ENCODE measurements around the gene SEC63.
"Not testable (repeated sequence)": the region's sequence is repeated elsewhere in the genome, so short reads cannot be mapped to it uniquely, and the experiment has no call there.

Gene SEC63

GRCh38 chr6:107864226-107865127 lies 93.5 kb downstream of the SEC63 start:
- DNase-seq, result no peak

DNA sequence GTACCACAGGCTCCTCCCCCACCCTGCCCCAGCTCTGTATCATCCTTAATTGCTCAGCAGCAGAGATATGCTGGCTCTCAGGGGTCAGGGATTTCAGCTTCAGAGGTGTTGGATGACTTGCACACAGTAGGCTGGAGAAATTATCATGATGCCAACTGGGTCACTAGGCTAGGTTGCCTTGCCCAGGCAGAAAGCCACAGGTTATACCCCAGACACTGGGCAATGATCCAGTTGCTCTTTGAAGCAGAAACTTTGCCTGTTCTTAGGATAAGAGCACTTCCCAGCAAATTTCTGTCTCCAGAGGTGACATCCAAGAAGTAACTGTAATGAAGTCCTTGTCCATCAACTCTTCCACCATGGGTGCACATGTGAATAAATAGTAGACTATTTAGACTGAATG lies 95.6 kb downstream of the SEC63 start:
- DNase-seq, result no peak

GRCh38 chr6:107860963-107861362 lies 97.0 kb downstream of the SEC63 start:
- DNase-seq, result not testable (repeated sequence)

DNA sequence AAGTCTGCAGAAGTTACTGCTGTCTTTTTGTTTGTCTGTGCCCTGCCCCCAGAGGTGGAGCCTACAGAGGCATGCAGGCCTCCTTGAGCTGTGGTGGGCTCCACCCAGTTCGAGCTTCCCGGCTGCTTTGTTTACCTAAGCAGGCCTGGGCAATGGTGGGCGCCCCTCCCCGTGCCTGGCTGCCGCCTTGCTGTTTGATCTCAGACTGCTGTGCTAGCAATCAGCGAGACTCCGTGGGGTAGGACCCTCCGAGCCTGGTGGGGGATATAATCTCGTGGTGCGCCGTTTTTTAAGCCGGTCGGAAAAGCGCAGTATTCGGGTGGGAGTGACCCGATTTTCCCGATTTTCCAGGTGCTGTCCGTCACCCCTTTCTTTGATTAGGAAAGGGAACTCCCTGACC lies 97.9 kb downstream of the SEC63 start:
- not testable (repeated sequence) for DNase-seq

GRCh38 chr6:107853230-107853629 lies 104.8 kb downstream of the SEC63 start:
- no peak for DNase-seq

- DNase-seq, result no peak
Measured at GRCh38 chr6:107849325-107849724, 108.7 kb downstream of the SEC63 start.

DNA sequence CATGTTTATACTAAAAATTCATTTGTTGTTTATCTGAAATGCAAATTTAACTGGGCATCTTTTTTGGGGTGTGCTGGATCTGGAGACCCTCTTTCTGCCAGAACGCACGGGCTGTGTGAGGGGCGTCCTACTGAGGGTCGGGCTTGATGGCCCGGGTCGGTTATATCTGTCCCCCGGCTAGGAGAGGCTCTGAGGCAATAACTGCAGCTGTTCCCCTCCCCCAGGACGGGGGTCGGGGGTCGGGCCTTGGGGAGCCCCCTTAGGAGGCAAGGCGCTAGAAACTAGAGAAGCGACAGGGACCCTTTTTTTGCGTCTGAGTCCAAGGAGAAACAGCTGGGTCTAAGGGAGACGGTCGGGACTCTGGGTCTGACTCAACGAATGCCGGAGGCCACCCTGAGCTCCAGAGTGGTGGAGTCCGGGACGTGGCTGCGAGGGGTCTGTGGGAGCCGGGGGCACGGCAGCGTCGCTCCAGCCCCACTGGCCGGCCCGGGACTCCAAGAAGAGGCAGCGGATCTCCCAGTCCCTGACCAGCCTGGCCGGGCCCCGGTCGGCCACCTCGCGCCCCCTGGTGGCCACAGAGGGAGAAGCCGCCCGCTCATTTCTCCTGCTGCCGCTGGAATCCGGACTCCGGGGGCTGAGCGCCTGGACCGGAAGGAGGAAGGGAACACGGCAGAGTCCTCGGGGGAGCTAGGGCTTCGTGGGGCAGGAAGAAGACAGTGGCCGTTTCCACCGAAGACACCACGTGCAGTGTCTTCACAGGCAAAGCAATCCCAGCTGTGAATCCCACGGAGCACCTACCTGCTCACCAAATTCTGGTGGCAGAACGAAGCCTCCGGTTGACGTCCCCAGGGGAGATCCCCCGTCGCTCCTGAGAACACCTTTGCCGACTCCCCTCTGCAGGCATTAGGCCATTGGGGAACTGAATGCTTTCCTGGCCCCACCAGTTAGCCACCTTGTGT lies 109.9 kb downstream of the SEC63 start:
- peak in 50 of 51 donors; percentile 12 to 88 (median 68) for DNase-seq

GRCh38 chr6:107846262-107846795 lies 111.7 kb downstream of the SEC63 start:
- DNase-seq, result no peak

DNA sequence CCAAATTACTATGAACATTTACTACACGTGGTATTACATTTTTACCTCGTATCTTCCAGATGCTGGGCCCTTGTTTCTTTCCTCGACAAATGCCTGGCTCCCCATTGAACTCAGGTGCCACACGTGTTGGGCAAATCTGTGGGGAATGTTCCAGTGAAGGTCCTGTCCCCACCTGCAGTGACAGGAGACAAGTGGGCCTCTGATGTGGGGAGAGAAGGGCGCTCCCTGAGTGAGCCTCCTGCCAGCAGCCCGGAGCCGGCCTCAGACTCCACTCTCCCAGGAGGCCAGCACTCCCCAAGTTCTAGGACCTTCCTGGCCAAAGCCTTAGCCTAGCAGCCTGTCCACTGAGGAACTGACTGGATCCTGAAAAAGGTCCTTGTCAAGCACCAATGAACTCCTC lies 112.2 kb downstream of the SEC63 start:
- no peak for DNase-seq

- no peak for DNase-seq
Measured at GRCh38 chr6:107843400-107843799, 114.6 kb downstream of the SEC63 start.

- no peak for DNase-seq
Measured at GRCh38 chr6:107841275-107841670, 116.7 kb downstream of the SEC63 start.

- no peak for DNase-seq
Measured at GRCh38 chr6:107840636-107841274, 117.3 kb downstream of the SEC63 start.

DNA sequence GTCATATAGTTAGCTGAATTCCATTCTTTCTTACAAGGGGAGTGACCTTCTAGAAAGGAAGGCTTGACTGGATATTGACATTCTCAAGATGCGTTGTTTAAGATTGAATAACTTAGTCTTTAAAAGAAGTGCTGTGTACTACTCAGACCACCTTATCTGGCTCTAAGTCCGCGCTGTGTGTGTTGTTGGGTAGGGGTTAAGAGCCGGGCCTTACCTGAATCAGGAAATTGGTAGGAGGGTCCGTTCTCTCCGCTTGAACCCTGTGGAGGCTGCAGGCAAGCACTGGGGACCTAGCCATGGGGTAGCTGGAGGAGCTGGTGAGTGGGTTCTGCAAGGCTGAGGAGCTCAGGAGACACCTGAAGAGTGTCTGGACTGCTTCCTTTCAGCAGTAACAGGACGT lies 124.9 kb downstream of the SEC63 start:
- DNase-seq, result no peak

DNA sequence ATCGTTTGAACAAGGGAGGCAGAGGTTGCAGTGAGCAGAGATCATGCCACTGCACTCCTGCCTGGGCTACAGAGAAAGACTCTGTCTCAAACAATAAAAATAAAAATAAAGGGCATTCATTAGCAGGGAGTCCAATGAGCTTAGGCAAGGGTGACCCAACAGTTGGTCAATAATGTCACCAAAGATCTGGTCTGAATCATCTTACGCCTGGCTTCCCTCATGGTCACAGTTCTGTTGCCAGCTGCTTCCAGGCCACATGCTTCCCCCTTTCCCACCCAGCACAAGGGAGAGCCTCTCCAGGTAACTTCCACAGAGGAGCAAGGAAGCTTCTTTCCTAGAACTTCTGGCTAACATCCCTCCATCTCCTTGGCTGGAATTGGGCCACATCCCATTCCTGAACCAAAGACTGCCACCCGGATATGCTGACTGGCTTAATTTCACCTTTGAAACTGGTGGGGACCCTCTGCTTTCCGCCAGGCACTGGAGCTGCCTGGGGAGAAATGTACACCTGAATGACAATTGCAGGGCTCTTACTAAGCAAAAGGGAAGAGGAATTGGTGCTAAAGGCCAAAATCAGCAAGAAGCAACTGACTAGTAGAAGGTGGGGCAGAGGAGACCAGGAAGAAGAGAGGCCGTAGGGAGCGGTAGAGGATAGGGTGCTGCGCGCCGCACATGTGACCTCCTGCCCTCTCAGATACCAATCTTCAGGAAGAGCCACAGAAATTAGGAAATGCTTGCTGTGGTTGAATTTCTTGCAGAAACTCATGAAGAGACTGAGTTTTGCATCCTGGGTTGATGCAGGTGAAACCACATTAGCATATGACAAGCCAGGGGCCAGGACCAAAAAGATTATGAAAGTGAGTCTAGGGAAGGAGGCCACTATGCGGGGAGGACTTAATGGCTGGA lies 125.6 kb downstream of the SEC63 start:
- DNase-seq, result no peak

GRCh38 chr6:107830060-107830459 lies 127.9 kb downstream of the SEC63 start:
- no peak for DNase-seq

- no peak for DNase-seq
Measured at GRCh38 chr6:107827541-107827940, 130.5 kb downstream of the SEC63 start.

DNA sequence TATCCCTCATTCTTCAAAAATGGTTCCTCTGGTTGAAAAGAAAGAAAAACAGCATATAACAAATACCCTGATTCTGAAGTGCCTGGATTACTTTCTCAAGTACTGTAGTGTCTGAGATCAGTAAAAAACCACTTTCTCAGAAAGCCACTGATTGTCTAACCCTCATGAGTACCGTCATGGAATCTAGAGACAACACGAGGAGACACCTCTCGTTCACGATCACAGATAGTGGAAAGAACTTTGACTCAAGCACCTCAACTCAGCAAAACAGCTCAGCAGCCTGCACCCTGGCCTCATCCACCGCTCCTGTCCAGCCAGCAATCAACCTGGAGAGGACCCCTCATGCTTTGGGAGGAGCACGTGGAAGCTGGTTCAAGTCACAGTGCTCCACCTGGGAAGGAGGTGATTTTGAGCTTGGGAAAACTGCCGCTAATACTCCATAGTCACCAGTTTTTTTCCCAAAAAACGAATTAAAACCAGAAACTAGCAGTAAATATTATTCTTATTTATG lies 134.9 kb downstream of the SEC63 start:
- no peak for DNase-seq

DNA sequence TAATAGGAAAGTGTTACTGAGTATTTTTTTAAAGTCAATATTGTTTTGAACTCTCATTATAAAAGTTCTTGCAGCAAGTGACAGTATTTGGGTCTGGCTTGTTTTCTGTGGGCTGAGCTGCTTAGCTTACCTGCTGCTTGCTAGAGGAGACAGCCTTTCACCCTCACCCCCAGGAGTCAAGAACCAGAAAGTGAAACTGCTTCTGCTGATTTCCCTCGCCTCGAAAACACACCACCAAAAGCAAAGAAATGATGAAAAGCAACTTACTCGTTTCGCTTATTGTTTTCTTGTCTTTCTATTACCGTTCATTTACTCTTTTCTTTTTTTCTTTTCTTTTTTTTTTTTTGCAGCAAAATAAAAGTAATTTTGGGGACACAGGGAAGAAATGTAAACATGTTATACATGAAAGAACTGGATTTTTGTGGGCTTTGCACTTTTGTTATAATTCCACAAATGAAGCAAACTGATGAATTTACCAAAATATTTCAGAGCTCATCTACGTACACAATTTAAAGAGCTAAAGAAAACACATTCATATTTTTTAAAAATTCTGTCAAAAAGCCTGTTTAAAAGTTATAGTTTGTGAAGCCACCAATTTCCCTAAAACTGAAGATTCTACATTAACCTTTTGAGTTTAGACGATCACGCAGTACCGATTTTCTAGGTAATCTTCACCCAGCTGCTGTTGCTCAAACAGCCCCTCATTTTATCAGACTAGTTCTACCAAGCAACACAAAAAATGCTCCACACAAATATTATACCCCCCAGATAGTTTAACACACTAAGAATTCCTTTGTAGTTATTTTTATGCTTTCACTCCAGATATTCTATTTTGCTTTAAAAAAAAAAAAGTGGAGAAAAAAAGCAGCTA lies 135.6 kb downstream of the SEC63 start:
- DNase-seq, result no peak

- no peak for DNase-seq
Measured at GRCh38 chr6:107821591-107821990, 136.4 kb downstream of the SEC63 start.

Measured in hypothalamus (tissue), 51 donors.